Heart left ventricle (tissue), 13 donors: Measurements from ENCODE around the gene GTSE1.
"Not testable (repeated sequence)": the region's sequence is repeated elsewhere in the genome, so short reads cannot be mapped to it uniquely, and the experiment has no call there.

Experiments
- POLR2A ChIP-seq, 2 donors: fragments of 450-650 bp; IDR thresholded peaks; one replicate each; pipeline ENCODE4 v1.6.1; 2017; ENCODE audit warnings: antibody characterized with exemption in 2 of 2, mild to moderate bottlenecking in 2 of 2, moderate library complexity in 2 of 2
- TF ChIP-seq, protein P1 (sequence below), 12 donors: fragments of 200-600 bp; sonication (generic) in 4 of 12; IDR thresholded peaks; one replicate each; pipeline versions ENCODE4 v1.5.0 to v1.8.0; 2018 to 2022; ENCODE audit warnings: antibody characterized with exemption in 12 of 12, mild to moderate bottlenecking in 5 of 12
- donor health status: ischemic (EF 13 %, LVEDD 7.1; RV severe dilation, severe dysfunction).
- donor health status: DM: no; HTN: yes; CAD: no.
- donor health status: DM: no; HTN: no; CAD: no.
- donor health status: ischemic (EF 25% LVEDD 6.9; RV normal size, moderate dysfunction).
- donor health status: ischemic (EF 25% LVEDD 5.7; RV mildly dilated, moderate dysfunction).
- donor health status: ischemic (EF 35%, LVEDD 5.7; RV mildly dilated, moderate dysfunction).
- donor health status: nonischemic (EF 11% LVEDD 7.7; RV severe dilation, severe dysfunction).
- donor health status: DM: yes; HTN: yes; CAD: no.
- donor health status: PGD.
- donor health status: ischemic (EF 29% LVEDD 5.4; RV normal size, mild dysfunction).
- donor health status: nonischemic (EF 23%, LVEDD 6.1; RV moderate dilation, normal function).

DNA sequence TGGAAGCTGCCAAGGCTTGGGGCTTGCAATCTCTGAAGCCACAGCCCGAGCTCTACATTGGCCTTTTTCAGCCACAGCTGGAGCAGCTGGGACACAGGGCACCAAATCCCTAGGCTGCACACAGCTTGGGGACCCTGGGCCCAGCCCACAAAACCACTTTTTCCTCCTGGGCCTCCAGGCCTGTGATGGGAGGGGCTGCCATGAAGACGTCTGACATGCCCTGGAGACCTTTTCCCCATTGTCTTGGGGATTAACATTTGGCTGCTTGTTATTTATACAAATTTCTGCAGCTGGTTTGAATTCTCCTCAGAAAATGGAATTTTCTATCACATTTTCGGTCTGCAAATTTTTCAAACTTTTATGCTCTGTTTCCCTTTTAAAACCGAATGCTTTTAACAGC, 31.0 kb upstream of the GTSE1 start:
- not testable (repeated sequence) for TF ChIP-seq POLR2A (IDR thresholded peaks at IDR 0.05)
- TF ChIP-seq, protein P1, sequence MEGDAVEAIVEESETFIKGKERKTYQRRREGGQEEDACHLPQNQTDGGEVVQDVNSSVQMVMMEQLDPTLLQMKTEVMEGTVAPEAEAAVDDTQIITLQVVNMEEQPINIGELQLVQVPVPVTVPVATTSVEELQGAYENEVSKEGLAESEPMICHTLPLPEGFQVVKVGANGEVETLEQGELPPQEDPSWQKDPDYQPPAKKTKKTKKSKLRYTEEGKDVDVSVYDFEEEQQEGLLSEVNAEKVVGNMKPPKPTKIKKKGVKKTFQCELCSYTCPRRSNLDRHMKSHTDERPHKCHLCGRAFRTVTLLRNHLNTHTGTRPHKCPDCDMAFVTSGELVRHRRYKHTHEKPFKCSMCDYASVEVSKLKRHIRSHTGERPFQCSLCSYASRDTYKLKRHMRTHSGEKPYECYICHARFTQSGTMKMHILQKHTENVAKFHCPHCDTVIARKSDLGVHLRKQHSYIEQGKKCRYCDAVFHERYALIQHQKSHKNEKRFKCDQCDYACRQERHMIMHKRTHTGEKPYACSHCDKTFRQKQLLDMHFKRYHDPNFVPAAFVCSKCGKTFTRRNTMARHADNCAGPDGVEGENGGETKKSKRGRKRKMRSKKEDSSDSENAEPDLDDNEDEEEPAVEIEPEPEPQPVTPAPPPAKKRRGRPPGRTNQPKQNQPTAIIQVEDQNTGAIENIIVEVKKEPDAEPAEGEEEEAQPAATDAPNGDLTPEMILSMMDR (IDR thresholded peaks at IDR 0.05) = not testable (repeated sequence)
